ENCODE results near the gene CAP1.

The CAP1 gene

DNA sequence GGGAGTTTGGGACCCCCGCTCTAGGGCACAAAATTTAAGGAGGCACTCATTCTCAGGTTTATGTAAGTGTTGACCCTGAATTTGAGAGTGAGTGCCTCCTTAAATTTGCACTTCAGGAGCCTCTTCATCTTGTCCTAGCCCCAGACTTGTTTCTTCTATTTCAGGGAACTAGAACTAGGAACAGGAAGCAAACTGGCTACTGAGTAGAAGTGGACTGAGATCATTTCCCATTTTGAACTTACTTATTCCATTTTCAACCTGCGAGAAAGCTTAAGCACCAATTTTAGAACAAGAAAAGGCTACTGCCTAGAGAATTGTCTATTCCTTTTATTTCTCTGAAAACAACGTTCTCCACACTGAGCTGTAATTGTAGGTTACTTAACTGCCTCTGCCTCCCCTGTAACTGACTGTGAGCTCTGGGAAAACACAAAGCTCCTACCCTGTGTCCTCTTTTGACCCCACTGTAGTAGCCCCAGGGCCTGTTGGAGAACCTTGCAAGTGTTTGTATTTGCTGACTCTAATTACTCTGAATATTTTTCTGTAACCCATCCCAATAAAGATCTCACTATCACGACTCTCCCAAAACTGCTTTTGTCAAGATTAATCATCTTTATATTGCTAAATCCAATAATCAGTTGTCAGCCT is 54.1 kb downstream of the CAP1 start:
- no peak overlapping the region for H3K4me3 ChIP-seq (ENCODE audit: low read depth, low read length)
- TF ChIP-seq CTCF (IDR thresholded peaks at IDR 0.05; ENCODE audit: insufficient read depth, low read depth, low read length, missing control alignments): no peak
- no peak for DNase-seq (ENCODE audit: low read depth)

- TF ChIP-seq CTCF (IDR thresholded peaks at IDR 0.05; ENCODE audit: insufficient read depth, low read depth, low read length, missing control alignments): no peak
- DNase-seq (ENCODE audit: low read depth): no peak
- no peak overlapping the region for H3K4me3 ChIP-seq (ENCODE audit: low read depth, low read length)
These were observed 55.3 kb downstream of the CAP1 start for GRCh38 chr1:40095806-40096205.

- no peak for TF ChIP-seq CTCF (IDR thresholded peaks at IDR 0.05; ENCODE audit: insufficient read depth, low read depth, low read length, missing control alignments)
- DNase-seq (ENCODE audit: low read depth): peak; percentile 10
- peak overlapping the region; percentile 98 for H3K4me3 ChIP-seq (ENCODE audit: low read depth, low read length)
These were observed 56.1 kb downstream of the CAP1 start for GRCh38 chr1:40096646-40096976.

DNA sequence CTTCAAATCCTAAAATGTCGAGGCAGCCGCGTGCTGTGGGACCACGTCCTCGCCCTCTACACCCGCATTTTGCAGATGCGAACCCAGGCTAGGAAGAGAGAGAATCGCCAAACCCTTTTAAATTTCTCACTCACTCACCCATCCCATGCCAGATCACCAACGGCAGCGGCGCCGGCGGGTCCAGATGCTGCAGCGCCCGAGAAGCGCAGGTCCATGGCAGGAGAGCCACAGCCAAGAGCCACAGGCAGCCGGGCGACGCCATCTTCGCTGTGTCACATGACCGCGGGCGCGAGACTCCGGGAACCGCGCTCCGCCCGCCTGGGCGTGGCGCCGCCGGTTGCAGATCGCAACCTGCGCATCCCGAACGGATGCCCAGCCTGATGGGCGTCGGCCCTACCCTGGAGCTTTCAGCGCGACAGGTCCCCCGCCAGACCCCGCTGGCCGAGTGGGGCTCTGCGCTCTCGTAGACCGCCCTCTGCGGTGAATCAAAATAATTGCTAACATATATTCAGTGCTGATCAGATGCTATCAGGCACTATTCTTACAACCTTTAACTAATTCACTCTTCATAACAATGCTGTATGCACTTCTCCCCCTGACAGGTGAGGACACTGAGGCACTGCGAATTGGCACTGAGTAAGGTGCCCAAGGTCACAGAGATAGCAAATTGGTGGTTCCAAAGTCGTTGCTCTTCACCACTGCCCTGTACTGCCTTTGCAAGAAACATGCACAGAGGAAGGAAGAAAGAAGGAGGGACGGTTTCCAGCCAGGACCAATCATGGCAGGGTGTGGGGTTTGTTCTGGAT is 56.7 kb downstream of the CAP1 start, which contains the start of gene PPT1:
PPT1 (minus strand) TSS at position 276 of the 806 bp plus-strand sequence; CDS start at position 262, 14 bp downstream.
- peak within 1 kb of the TSS; percentile 98 for H3K4me3 ChIP-seq (ENCODE audit: low read depth, low read length)
- peak; percentile 79 for DNase-seq (ENCODE audit: low read depth)
- peak; percentile 18 for TF ChIP-seq CTCF (IDR thresholded peaks at IDR 0.05; ENCODE audit: insufficient read depth, low read depth, low read length, missing control alignments)

DNA sequence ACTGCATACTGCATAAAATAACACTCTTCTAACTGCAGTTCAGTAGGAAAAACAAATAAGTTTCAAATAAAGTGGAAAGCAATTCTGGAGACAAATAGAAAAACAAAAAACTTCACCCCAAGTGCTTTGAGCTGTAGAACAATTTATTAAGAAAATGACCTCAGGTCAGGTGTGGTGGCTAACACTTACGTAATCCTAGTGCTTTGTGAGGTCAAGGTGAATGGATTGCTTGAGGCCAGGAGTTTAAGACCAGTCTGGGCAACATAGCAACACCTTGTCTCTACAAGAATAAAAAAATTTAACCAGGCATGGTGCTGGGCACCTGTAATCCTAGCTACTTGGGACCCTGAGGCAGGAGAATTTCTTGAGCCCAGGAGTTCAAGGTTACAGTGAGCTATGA is 61.5 kb downstream of the CAP1 start:
- no peak for TF ChIP-seq CTCF (IDR thresholded peaks at IDR 0.05; ENCODE audit: insufficient read depth, low read depth, low read length, missing control alignments)
- H3K4me3 ChIP-seq (ENCODE audit: low read depth, low read length): no peak overlapping the region

DNA sequence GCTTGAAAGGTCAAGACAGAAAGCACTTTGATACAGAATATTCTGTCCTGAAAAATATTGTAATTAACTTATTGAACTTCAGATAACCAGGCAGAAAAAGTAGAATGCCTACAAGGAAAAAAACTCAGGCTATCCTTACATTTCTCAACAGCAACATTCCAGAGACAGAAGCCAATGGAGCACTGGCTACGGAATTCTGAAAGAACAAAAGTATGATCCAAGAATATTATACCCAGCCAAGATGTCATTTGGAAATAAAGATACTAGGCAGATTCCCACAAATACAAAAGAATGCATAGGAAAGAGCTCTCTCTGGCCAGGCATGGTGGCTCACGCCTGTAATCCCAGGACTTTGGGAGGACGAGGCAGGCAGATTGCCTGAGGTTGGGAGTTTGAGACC is 62.4 kb downstream of the CAP1 start:
- no peak for TF ChIP-seq CTCF (IDR thresholded peaks at IDR 0.05; ENCODE audit: insufficient read depth, low read depth, low read length, missing control alignments)
- DNase-seq (ENCODE audit: low read depth): no peak
- H3K4me3 ChIP-seq (ENCODE audit: low read depth, low read length): no peak overlapping the region

More for the DNA sequence above, 61.5 kb downstream of the CAP1 start:
- no peak for DNase-seq (ENCODE audit: low read depth)
